Naive thymus-derived CD4-positive, alpha-beta T cell (primary cell): ENCODE results near the gene SGMS1. TPM values are rescaled to one million over a fixed set of nuclear protein-coding genes. Genes with fewer than 3 reads are reported as not detected.

ENCODE experiments used
- ATAC-seq: fragments of 150-1000 bp; cut with Tn5 transposase; 2 replicates; pipeline ENCODE4 v1.10.0; 2021; ENCODE audit warnings: mild to moderate bottlenecking, moderate library complexity
- CTCF ChIA-PET: fragments of 350-600 bp; sonication (Branson Sonifier 250); formaldehyde crosslinking; loops from one replicate; lab custom pipeline; 2021; ENCODE audit warnings: antibody characterized with exemption; lab: Charles Lee
- POLR2A ChIA-PET: fragments of 350-600 bp; sonication (Branson Sonifier 250); formaldehyde crosslinking; loops from one replicate; lab custom pipeline; 2021; ENCODE audit warnings: antibody characterized with exemption, inconsistent platforms; lab: Charles Lee
- DNase-seq, 9 donors: peaks; one replicate each; pipeline versions ENCODE4 v3.0.0 to v3.0.0-alpha.2; 2020 to 2022; ENCODE audit warnings: mixed read lengths in 1 of 9
- H3K27ac ChIP-seq: one replicate; pipeline ENCODE4 v1.7.0; 2013; ENCODE audit warnings: mild to moderate bottlenecking, low read depth, low read length, moderate library complexity
- H3K27me3 ChIP-seq, 2 donors: one replicate each; pipeline ENCODE4 v1.7.0; 2013; ENCODE audit warnings: low read length in 2 of 2, mild to moderate bottlenecking in 2 of 2, moderate library complexity in 2 of 2; ENCODE audit not compliant: control insufficient read depth in 2 of 2, insufficient read depth in 2 of 2
- H3K36me3 ChIP-seq, 3 experiments: 1 replicate in 2 of 3; 2 replicates in 1 of 3; pipeline ENCODE4 v1.7.0; 2013; ENCODE audit warnings: low read length in 3 of 3, mild to moderate bottlenecking in 3 of 3, moderate library complexity in 1 of 3; ENCODE audit not compliant: insufficient read depth in 3 of 3, control insufficient read depth in 2 of 3
- H3K4me1 ChIP-seq, 2 donors: one replicate each; pipeline ENCODE4 v1.7.0; 2013; ENCODE audit warnings: low read length in 2 of 2, mild to moderate bottlenecking in 2 of 2, moderate library complexity in 1 of 2; ENCODE audit not compliant: control insufficient read depth in 2 of 2, insufficient read depth in 2 of 2
- H3K4me3 ChIP-seq: 2 replicates; pipeline ENCODE4 v1.7.0; 2013; ENCODE audit warnings: mild to moderate bottlenecking, low read length
- H3K9me3 ChIP-seq, 3 experiments: 1 replicate in 2 of 3; 2 replicates in 1 of 3; pipeline ENCODE4 v1.7.0; 2013; ENCODE audit warnings: low read length in 3 of 3; ENCODE audit not compliant: control insufficient read depth in 2 of 3
- H3K27ac Mint-ChIP-seq, 9 donors: one replicate each; pipeline ENCODE4 v1.8.0; 2020 to 2022; ENCODE audit warnings: mixed read lengths in 9 of 9, mild to moderate bottlenecking in 8 of 9, moderate library complexity in 5 of 9, inconsistent platforms in 2 of 9
- H3K27me3 Mint-ChIP-seq, 5 donors: one replicate each; pipeline ENCODE4 v1.8.0; 2021 to 2022; ENCODE audit warnings: mixed read lengths in 5 of 5, mild to moderate bottlenecking in 1 of 5
- H3K36me3 Mint-ChIP-seq, 5 donors: one replicate each; pipeline ENCODE4 v1.8.0; 2020 to 2022; ENCODE audit warnings: mixed read lengths in 5 of 5, mild to moderate bottlenecking in 3 of 5, inconsistent platforms in 1 of 5
- H3K4me1 Mint-ChIP-seq, 7 donors: one replicate each; pipeline ENCODE4 v1.8.0; 2020 to 2022; ENCODE audit warnings: mixed read lengths in 7 of 7, mild to moderate bottlenecking in 3 of 7, inconsistent platforms in 1 of 7
- H3K4me3 Mint-ChIP-seq, 10 donors: one replicate each; pipeline ENCODE4 v1.8.0; 2020 to 2022; ENCODE audit warnings: mild to moderate bottlenecking in 10 of 10, mixed read lengths in 10 of 10, moderate library complexity in 6 of 10, inconsistent platforms in 2 of 10
- H3K9me3 Mint-ChIP-seq, 11 donors: one replicate each; pipeline ENCODE4 v1.8.0; 2020 to 2022; ENCODE audit warnings: mixed read lengths in 11 of 11, mild to moderate bottlenecking in 4 of 11, inconsistent platforms in 1 of 11, moderate library complexity in 1 of 11
- intact Hi-C, 2 donors: fragments of 100-400 bp; cut with micrococcal nuclease; formaldehyde crosslinking; loops; one replicate each; pipeline ENCODE4 v1.15.1; 2023
- polyA plus RNA-seq, 2 donors: library from polyadenylated mRNA; unstranded; fragments of 300-500 nt; fragmentation: Illumina TruSeq; gene quantifications; one replicate each; pipeline ENCODE4 v1.2.3, GENCODE V29; 2021
- total RNA-seq, 6 experiments: library from RNA in 5 of 6; stranded (reverse) in 5 of 6; gene quantifications; 1 replicate in 5 of 6; 2 replicates in 1 of 6; pipeline ENCODE4 v1.2.3 and lab custom pipeline; 2021 to 2026

The SGMS1 gene
- total and polyA plus RNA-seq, 7 experiments from 2014 or later, result 11.5 to 45.7 (median 29.4) TPM

DNA sequence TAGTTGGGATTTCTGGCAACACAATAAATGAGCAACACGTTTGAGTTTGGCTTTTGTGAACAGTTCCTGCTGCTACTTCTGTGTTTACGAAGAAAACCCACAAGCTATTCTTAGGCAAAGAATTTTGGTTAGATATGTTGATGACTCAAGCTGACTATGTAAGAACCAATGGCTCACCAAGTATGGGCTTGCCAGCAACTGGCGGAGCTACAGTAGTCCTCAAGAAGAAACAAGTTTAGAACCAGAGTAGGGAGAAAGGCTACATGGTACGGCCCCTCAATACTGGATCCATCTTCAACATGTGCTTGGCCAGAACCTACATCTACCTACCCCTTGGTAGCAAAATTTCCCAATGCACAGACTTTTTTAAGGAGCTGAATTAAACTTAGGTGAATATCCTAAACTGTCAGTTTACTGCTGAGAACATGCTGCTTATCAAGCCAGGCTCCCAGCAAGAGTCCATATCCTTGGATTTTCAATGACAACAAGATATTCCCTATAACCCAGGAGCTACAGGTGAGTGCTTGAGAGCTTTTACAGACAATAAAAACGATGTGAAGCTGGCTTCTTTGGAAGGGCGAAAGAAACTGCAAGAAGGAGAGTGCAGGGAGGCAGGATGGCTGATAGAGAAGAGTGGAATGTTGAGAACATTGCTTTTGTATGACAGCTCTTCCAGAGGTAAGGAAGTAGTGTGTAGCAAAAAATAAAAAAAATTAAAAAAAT lies 298.1 kb downstream of the SGMS1 start:
- Mint-ChIP-seq H3K27ac (peak overlapping the region in 1 of 9 donors; percentile 79), H3K4me1 (peaks cover 0 to 55% (median 8%) of the 10 kb centered on the region in 7 donors), H3K4me3 (peak overlapping the region in 1 of 10 donors; percentile 70), H3K27me3 (no peaks in the 10 kb centered on the region), H3K9me3 (no peaks in the 10 kb centered on the region), H3K36me3 (peaks cover 8 to 69% (median 34%) of the 10 kb centered on the region in 5 donors)
- no peaks in the 10 kb centered on the region for H3K4me1 ChIP-seq
- POLR2A ChIA-PET, result interaction anchor here (1.2 kb wide), 1 partner anchor 10 kb away, joined by 3 read pairs; no protein-coding TSS in a partner anchor
- CTCF ChIA-PET, result no interaction called here
- no peak overlapping the region for H3K4me3 ChIP-seq
- intact Hi-C loops, result loop anchor here in 1 of 2 donors (5.0 kb wide), 1 partner anchor 92 kb away; no protein-coding TSS in a partner anchor
- H3K27ac ChIP-seq, result no peak overlapping the region
- no peaks in the 10 kb centered on the region for H3K27me3 ChIP-seq
- DNase-seq (no peak), ATAC-seq (peak; percentile 41)
- no peaks in the 10 kb centered on the region for H3K9me3 ChIP-seq
- peaks cover 0 to 10% (median 0%) of the 10 kb centered on the region in 3 experiments for H3K36me3 ChIP-seq

DNA sequence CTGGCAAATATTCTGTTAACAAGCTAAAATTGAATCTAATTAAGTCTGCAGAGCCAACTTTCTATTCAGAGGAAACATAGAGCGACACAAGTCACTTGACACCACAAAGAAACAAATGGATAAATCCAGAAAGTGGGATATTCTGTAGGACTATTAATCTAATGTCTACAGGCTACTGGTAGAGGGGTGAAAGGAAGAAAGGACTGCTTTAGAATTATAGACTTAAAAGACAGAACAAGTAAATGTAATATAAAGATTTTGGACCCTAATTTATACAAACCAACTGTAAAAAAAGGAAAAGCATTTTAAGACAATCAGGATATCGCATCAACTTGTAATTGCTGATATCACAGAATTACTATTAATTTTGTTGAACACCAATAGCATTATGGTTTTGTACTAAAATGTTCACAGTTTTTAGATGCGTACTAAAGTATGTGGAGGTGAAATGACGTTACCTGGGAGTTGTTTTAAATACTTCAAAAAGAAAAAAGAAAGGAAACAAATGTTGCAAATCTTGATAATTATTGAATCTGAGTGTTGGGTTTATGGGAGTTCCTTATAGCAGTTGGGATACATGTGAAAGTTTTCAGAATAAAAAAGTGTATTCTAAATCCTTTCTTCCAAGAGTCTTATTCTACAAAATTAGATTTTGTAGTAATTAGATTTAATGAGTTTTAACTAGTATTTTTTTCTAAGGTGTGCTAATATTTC lies 298.9 kb downstream of the SGMS1 start:
- Histone ChIP-seq H3K27me3 (no peaks in the 10 kb centered on the region), H3K4me1 (no peaks in the 10 kb centered on the region), H3K9me3 (no peaks in the 10 kb centered on the region), H3K27ac (no peak overlapping the region), H3K36me3 (peaks cover 0 to 10% (median 0%) of the 10 kb centered on the region in 3 experiments), H3K4me3 (no peak overlapping the region)
- H3K9me3 Mint-ChIP-seq, result no peaks in the 10 kb centered on the region
- no peak overlapping the region for H3K4me3 Mint-ChIP-seq
- DNase-seq, result no peak
- peaks cover 0 to 57% (median 10%) of the 10 kb centered on the region in 7 donors for H3K4me1 Mint-ChIP-seq
- no peak for ATAC-seq
- no peak overlapping the region for H3K27ac Mint-ChIP-seq
- ChIA-PET POLR2A (interaction anchor here (1.2 kb wide), 1 partner anchor 9 kb away, joined by 3 read pairs; no protein-coding TSS in a partner anchor), CTCF (no interaction called here)
- intact Hi-C loops, result loop anchor here in 1 of 2 donors (5.0 kb wide), 1 partner anchor 92 kb away; no protein-coding TSS in a partner anchor
- H3K27me3 Mint-ChIP-seq, result no peaks in the 10 kb centered on the region
- H3K36me3 Mint-ChIP-seq, result peaks cover 12 to 75% (median 40%) of the 10 kb centered on the region in 5 donors

DNA sequence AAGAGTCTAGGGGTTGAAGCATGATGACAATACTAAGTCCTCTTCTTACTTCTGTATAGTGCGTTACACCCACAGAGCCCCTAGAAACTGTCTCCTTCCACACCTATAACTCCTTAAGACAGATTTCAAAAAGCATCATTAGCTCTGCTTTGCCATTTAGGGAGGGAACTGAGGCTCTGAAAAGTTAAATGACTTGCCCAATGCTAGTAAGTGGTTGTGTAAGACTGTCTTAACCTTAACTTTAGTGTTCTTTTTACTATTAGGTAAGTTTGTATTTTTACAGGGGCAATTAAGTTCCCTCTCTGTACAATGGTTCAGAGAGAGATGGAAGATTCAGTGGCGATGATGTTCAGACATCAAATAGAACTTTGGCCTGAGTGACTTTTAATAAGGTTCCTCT lies 299.7 kb downstream of the SGMS1 start:
- ATAC-seq (no peak), DNase-seq (no peak)
- Histone ChIP-seq H3K9me3 (no peaks in the 10 kb centered on the region), H3K4me3 (no peak overlapping the region), H3K27ac (no peak overlapping the region), H3K27me3 (no peaks in the 10 kb centered on the region), H3K4me1 (no peaks in the 10 kb centered on the region), H3K36me3 (peaks cover 0 to 10% (median 0%) of the 10 kb centered on the region in 3 experiments)
- no peaks in the 10 kb centered on the region for H3K27me3 Mint-ChIP-seq
- no peak overlapping the region for H3K4me3 Mint-ChIP-seq
- no peaks in the 10 kb centered on the region for H3K9me3 Mint-ChIP-seq
- H3K36me3 Mint-ChIP-seq, result peaks cover 12 to 81% (median 45%) of the 10 kb centered on the region in 5 donors
- ChIA-PET CTCF (no interaction called here), POLR2A (no interaction called here)
- H3K4me1 Mint-ChIP-seq, result peaks cover 0 to 55% (median 10%) of the 10 kb centered on the region in 7 donors
- H3K27ac Mint-ChIP-seq, result no peak overlapping the region
- intact Hi-C loops, result no loop called here

DNA sequence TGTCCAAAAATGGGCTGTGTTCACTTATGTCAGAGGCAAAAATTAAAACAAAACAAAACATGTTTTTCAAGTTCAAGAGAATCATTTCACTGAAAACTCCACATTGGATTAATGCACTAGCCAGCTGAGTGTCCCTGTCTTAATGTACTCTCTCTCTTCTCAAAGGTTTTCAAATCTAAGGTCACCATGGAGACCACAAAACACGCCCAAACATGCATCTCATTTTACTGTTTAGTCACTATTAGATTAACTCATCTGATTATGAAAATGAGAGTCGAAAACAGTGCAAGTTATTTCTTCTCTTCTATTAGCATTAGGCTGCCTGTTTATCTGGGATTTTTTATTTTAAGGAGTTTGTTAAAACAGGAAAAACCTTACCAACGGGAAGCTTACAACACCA lies 301.7 kb downstream of the SGMS1 start:
- Histone ChIP-seq H3K36me3 (peaks cover 0 to 10% (median 0%) of the 10 kb centered on the region in 3 experiments), H3K27ac (no peak overlapping the region), H3K9me3 (no peaks in the 10 kb centered on the region), H3K4me1 (no peaks in the 10 kb centered on the region), H3K4me3 (no peak overlapping the region), H3K27me3 (no peaks in the 10 kb centered on the region)
- ATAC-seq, result no peak
- intact Hi-C loops, result no loop called here
- ChIA-PET CTCF (no interaction called here), POLR2A (no interaction called here)
- Mint-ChIP-seq H3K4me1 (peaks cover 5 to 48% (median 14%) of the 10 kb centered on the region in 7 donors), H3K4me3 (no peak overlapping the region), H3K27me3 (no peaks in the 10 kb centered on the region), H3K36me3 (peaks cover 14 to 80% (median 42%) of the 10 kb centered on the region in 5 donors), H3K9me3 (no peaks in the 10 kb centered on the region), H3K27ac (no peak overlapping the region)
- DNase-seq, result no peak

DNA sequence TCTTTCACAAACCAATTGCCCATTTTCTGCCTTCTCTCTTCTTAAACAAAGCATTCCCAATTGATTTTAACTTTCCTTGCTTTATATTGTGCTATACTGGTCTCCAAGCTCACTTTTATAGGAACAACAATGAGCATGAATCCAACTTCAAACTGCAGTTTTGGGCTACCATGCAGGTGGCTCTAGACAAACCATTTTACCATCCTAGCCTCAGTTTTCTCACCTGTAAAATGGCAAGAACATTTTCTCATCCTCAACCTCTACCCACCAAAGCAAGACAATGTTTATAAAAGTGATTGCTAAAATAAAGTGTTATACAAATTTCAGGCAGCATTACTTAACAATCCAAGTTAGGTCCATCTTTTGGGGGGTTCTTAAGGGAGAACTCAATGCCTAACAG lies 305.6 kb downstream of the SGMS1 start:
- Mint-ChIP-seq H3K27ac (no peak overlapping the region), H3K27me3 (no peaks in the 10 kb centered on the region), H3K4me3 (no peak overlapping the region), H3K4me1 (peaks cover 5 to 32% (median 24%) of the 10 kb centered on the region in 7 donors), H3K9me3 (peaks cover 0 to 2% (median 0%) of the 10 kb centered on the region in 11 donors), H3K36me3 (peaks cover 11 to 76% (median 45%) of the 10 kb centered on the region in 5 donors)
- H3K36me3 ChIP-seq, result no peaks in the 10 kb centered on the region
- no peaks in the 10 kb centered on the region for H3K27me3 ChIP-seq
- H3K27ac ChIP-seq, result no peak overlapping the region
- ChIA-PET CTCF (no interaction called here), POLR2A (no interaction called here)
- no peaks in the 10 kb centered on the region for H3K9me3 ChIP-seq
- intact Hi-C loops, result no loop called here
- DNase-seq (no peak), ATAC-seq (no peak)
- no peak overlapping the region for H3K4me3 ChIP-seq
- no peaks in the 10 kb centered on the region for H3K4me1 ChIP-seq

DNA sequence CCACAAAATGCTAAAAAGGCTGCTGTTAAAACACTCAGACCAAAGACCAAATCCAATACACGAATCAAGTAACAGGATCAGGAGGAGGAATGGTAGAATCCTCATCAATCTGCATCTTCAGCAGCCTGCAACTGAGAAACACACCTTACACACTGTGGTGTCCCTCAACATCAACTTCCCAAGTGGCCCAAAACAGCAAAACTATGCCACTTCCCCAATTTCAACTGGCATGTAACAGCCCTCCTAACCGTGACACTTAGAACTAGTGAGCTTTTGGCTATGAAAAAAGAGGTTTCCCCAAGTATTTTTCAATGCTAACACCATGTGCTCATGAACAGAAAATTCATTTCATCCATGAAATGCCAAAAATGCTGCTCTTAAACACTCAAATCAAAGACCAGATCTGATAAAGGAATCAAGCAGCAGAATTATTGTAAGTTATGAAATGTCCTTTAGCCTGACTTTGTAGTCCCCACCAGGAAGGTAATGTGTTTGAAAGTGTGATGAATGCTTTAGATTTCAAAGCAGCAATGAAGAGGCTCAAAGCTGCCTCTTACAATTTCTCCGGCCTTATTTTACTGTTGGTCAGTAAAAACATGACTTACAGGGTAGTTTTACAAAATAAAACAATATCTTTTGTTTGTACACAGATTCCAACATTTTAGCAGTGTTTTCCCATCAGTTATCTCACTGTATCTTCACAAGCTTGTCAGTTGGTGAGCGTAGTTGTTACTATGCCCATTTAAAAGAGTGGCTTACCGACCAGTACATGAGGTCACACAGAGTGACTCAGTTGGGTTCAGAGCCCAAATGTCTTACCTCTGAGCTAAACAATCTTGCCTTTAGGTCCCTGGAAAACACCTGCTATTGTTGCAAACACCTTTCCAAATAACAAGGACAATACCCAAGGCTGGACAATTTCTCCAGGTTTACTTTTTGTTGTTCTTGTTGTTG lies 306.8 kb downstream of the SGMS1 start:
- H3K36me3 ChIP-seq, result no peaks in the 10 kb centered on the region
- DNase-seq (no peak), ATAC-seq (no peak)
- H3K27me3 ChIP-seq, result no peaks in the 10 kb centered on the region
- Mint-ChIP-seq H3K9me3 (peaks cover 0 to 5% (median 0%) of the 10 kb centered on the region in 11 donors), H3K4me3 (no peak overlapping the region), H3K27ac (peak overlapping the region in 2 of 9 donors; percentile 40 to 77), H3K4me1 (peaks cover 5 to 34% (median 24%) of the 10 kb centered on the region in 7 donors), H3K36me3 (peaks cover 17 to 81% (median 54%) of the 10 kb centered on the region in 5 donors), H3K27me3 (no peaks in the 10 kb centered on the region)
- ChIA-PET POLR2A (no interaction called here), CTCF (no interaction called here)
- no peaks in the 10 kb centered on the region for H3K4me1 ChIP-seq
- H3K9me3 ChIP-seq, result no peaks in the 10 kb centered on the region
- intact Hi-C loops, result no loop called here
- H3K27ac ChIP-seq, result no peak overlapping the region
- H3K4me3 ChIP-seq, result no peak overlapping the region
